Non-pigmented ciliary epithelial cell (primary cell): ENCODE measurements around the gene EIF4H.
"Not testable (repeated sequence)": the region's sequence is repeated elsewhere in the genome, so short reads cannot be mapped to it uniquely, and the experiment has no call there.

Experiments used
- DNase-seq: peaks from one replicate; pipeline ENCODE4 v3.0.0-alpha.2; 2010; ENCODE audit warnings: low read depth

The EIF4H gene

DNA sequence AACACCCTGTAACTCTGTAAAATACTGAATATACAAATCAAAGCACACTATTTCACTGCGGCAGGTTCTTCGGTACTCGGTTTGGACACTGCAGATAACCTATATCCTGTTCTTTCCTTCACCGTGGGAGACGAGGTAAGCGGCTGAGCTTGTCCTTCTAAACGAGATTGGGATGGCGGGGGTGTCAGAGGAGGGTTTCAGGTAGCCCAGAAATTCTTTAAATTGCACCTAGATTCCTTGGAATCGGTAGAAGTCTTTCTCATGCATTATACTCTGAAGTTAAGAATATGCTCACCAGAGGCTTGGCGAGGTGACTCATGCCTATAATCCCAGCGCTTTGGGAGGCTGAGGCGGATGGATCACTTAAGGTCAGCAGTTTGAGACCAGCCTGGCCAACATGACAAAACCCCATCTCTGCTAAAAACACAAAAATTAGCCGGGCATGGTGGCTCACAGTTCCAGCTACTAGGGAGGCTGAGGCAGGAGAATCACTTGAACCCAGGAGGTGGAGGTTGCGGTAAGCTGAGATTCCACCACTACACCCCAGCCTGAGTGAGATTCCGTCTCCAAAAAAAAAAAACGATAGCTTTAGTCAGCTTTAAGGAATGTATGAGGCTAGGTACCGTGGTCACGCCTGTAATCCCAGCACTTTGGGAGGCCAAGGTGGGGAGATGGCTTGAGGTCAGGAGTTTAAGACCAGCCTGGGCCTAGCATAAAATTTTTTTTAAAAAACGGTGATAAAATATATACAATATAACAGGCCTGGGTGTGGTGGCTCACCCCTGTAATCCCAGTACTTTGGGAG, 25.6 kb downstream of the EIF4H start:
- no peak for DNase-seq

DNA sequence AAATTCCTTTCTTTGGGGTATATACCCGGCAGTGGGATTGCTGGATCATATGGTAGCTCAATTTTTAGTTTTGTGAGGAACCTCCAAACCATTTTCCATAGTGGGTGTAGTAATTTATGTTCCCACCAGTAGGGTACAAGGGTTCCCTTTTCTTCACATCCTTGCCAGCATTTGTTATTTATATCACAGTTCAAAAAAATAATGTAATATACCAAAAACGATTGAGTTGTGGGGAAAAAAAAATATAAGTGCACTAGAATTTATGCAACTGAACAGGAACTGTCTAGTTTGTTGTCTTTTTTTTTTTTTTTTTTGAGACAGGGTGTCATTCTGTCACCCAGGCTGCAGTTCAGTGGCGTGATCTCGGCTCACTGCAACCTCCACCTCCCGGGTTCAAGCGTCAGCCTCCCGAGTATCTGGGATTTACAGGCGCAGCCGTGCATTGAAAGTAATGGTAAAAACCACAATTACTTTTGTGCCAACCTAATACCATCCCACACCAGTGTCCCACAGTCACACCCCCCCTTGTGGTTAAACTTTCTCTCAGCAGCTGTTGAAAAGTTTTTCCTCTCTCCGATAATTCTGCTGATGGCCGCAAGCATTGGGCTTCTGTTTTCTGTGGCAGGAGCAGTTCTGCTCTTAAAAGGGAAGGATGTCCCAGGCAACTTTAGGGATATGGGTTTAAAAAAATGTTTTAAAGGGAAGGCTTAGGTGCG, 28.8 kb downstream of the EIF4H start:
- DNase-seq, result no peak

DNA sequence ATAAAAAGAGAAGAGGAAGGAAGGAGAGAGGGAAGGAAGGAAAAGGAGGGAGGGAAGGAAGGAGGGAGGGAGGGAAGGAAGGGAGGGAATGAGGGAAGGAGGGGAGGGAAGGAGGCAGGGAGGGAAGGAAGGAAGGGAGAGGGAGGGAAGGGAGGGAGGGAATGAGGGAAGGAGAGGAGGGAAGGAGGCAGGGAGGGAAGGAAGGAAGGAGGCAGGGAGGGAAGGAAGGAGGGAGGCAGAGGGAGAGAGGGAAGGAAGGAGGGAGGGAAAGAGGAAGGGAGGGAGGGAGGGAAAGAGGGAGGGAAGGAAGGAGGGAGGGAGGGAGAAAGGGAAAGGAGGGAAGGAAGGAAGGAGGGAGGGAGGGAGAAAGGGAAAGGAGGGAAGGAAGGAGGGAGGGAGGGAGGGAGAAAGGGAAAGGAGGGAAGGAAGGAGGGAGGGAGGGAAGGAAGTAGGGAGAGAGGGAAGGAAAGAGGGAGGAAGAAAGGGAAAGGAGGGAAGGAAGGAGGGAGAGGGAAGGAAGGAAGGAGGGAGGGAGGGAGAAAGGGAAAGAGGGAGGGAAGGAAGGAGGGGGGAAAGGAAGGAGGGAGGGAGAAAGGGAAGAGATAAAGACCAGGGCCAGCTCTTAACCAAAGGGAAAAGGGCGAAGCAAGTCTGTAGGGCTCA, 29.9 kb downstream of the EIF4H start:
- no peak for DNase-seq

DNA sequence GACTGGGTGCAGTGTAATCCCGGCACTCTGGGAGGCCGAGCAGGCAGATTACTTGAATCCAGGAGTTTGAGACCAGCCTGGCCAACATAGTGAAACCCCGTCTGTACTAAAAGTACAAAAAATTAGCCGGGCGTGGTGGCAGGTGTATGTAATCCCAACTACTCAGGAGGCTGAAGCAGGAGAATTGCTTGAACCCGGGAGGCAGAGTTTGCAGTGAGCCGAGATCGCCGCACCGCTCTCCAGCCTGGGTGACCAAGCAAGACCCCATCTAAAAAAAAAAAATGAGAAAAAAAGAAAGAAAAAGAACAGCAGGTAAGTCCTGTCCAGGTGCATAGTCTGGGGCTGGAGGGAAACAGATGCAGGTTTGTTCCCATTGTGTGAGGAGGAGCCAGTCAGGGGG, 31.9 kb downstream of the EIF4H start:
- not testable (repeated sequence) for DNase-seq

DNA sequence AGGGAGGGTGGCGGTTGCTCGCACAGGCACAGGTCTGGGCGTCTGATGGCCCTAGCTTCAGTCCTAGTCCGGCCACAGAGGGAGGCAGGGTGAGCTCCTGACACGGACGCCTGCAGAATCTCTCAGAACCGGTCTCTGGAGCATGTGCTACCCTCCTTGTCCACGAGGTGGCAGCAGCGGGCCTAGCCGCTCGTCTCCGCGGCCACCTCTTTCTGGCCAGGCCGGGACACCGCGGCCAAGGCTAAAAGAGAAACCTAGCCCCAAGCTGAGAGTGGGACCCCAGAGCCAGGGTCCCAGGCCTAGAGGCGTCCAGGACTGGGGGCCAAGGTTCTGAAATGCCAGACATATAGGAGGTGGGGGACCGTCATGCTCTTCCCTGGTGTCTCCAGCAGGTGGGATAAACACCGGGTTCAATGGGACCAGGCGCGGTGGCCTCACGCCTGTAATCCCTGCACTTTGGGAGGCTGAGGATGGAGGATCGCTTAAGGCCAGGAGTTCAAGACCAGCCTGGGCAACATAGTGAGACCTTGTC, 32.5 kb downstream of the EIF4H start:
- DNase-seq, result no peak

DNA sequence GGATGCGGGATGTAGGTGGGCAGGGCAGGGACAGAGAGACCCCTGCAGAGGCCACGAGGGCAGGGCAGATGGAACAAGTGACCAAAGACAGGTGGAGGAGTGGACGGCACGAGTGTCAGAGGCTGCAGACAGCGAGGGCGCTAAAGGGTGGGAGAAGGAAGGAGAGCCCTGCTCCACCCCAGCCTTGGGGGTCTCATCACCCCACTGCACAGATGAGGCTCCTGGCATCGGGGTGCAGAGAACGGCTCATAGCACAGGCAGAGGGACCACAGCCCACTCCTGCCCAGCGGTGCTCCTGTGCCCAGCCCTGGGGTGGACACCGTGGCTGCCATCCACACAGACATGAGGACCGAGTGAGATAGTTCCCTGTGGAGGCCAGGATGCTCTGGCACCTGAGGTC, 33.4 kb downstream of the EIF4H start:
- no peak for DNase-seq

DNA sequence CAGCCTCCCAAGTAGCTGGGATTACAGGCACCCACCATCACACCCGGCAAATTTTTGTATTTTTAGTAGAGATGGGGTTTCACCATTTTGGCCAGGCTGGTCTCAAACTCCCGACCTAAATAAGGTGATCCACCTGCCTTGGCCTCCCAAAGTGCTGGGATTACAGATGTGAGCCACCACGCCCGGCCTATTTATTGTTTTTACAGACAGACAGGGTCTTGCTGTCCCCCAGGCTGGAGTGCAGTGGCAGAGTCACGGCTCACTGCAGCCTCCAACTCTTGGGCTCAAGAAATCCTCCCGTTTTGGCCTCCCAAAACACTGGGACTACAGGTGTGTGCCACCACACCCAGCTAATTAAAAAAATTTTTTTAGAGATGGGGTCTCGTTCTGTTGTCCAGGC, 34.1 kb downstream of the EIF4H start:
- DNase-seq, result not testable (repeated sequence)

DNA sequence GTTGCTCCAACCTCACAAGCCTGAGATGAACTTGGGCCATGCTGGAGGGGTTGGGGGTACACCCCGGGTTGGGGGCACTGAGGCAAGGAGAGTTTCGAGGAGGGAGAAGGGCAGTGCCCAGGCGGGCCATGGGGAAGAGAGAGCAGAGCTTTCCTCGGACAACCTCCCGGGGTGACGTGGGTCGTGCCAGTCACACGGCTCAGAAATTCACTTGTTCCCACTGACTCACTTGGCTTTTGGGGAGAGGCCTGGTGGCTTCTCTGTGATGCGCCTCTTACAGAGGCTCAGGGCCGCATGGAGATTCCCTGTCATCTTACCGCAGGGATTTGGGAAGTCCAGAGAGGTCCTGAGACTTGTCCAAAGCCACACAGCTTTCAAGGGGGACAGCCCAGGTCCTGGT, 38.5 kb downstream of the EIF4H start:
- DNase-seq, result no peak

DNA sequence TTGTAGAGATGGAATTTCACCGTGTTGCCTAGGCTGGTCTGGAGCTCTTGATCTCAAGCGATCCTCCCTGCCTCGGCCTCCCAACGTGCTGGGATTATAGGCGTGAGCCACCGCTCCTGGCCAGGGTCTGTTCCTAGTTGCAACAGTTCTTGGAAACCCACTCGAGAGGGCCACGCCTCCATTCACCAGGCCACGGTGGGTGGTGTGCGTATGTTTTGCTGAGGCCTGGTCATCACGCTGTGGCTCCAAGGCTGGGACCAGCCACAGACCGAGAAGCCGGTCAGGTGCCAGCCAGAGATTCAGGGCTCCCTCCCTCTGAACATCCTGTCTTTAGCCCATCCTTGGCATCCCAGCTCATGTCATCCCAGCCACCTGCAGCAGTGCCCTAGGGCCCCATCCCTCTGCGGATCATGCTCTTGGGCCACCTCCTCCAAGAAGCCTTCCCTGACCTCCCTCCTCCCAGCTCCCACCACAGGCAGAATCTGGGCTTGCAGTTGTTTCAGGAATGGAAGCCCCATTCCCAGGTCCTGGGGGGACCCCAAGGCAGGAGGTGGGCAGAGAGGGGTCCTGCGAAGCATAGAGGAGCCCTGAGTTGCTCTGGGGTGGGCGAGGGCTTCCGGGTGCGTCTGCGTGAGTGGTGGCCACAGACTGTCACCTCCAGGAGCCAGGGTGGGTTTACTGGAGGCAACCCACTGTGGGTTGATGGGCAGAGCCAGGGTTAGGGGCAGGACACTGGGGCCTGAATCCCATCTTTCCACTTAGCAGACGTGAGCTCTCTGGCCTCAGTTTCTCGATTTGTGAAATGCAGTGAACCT, 40.9 kb downstream of the EIF4H start:
- DNase-seq, result no peak

DNA sequence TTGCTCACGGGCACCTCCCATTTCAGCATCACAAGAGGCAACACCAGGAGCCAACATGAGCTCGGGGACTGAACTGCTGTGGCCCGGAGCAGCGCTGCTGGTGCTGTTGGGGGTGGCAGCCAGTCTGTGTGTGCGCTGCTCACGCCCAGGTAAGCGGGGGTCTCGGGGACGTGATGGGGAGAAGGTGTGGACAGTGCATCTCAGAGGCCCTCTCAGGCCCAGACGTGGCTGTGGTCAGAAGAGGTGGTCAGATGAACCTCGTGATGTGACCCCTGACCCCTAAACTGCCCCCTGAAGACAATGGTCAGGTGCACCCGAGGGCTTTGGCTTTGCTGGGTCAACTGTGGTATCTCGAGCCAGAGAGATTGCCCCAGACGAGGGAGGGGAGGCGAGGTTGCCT, 41.8 kb downstream of the EIF4H start:
- no peak for DNase-seq

DNA sequence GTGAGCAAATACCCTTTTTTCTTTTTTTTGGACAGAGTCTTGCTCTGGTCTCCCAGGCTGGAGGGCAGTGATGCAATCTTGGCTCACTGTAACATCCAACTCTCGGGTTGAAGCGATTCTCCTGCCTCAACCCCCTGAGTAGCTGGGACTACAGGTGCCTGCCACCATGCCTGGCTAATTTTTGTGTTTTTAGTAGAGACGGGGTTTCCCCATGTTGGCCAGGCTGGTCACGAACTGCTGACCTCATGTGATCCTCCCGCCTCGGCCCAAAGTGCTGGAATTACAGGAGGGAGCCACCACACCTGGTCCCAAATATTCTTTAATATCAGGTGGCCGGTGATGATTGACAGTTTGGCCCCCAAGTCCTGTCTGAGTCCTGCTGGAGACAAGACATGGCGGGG, 42.2 kb downstream of the EIF4H start:
- DNase-seq, result no peak

DNA sequence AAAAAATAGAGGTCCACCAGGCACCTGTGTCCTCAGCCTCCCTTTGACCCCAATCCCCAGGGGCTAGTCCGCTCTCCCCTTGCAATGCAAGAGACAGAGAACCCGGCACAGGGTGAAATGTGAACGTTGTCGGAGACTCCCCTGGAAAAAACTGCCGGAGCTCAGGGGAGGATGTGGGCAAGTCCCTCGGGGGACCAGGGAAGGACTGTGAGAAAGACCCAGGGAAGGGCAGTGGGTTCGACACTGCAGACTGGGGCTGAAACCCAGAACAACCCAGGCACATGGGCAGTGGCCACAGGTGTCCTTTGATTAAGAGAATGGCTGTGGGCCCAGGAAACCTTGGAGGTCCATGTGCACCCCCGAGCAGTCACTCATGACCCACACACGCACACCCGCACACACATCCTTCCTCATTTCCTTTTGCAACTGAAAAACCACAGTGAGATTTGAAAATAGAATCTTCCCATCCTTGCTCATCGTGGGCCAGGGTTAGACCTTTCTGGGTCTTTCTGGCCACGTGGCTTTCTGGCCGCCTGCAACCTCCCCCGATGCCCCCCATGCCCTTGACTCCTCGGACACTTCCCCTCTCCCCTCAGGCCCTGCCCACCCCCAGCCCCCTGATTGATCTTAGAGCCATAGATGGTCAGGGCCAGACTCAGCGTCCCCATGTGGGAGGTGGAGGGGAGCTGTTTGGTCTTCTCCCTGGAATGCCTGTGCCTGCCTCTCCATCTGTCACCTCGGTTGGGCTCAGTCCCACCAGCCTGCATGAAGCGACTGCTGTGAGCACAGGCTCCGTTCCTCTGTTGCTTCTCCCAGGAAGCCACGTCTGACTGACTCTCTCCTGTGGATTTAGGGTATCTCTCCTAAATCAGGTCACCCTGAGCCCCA, 43.5 kb downstream of the EIF4H start:
- DNase-seq, result no peak

DNA sequence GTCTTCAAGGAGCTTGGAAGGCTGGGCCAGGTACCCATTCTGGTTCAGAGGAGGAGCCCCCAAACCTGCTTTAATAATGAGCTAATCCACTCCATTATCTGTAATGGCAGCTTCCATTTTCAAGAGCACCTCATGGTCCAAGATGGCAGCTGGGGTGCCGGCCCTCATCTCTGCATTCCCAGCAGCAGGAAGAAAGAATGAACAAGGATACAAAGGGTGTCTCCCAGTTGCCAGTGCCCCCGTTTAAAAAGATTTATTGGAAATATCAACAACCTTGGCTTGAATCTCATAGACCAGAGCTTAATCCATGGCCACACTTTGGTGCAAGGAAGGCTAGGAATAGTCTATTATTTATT, 44.2 kb downstream of the EIF4H start:
- DNase-seq, result no peak

DNA sequence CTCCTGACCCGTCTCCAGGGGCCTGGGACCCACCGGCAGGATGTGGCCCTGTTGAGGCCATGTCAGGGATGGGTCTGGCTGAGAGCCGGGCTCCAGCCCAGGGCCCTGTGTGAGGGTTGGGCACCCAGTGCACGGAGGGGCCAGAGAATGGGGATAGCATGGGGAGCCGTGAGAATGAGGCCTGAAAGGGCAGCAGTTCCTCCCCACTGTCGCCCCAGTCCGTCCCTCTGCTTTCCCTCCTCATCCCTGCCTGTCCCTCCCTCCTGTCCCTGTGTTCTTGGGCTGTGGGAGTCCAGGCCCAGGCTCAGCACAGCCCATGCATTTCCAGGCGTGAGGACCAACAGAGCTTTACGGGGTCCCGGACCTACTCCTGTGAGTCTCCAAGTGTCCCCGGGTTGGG, 45.3 kb downstream of the EIF4H start:
- no peak for DNase-seq

DNA sequence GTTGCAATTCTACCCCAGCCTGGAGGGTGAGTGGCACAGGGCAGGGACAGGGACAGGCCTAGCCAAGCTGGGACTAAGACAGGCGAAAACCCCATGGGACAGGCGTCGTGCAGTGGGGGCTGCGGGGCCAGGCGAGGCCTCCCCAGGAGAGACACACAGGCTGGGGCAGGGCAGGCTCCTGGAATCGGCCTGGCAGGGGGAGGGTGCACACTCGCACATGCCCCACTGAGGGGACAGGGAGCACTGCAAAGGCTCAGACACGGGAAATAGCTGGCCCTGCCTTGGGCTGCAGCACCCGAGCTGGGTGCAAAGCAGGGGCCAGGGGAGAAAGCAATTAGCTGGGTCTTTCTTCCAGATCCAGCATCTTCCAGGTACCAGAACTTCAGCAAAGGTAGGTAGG, 46.1 kb downstream of the EIF4H start:
- no peak for DNase-seq

DNA sequence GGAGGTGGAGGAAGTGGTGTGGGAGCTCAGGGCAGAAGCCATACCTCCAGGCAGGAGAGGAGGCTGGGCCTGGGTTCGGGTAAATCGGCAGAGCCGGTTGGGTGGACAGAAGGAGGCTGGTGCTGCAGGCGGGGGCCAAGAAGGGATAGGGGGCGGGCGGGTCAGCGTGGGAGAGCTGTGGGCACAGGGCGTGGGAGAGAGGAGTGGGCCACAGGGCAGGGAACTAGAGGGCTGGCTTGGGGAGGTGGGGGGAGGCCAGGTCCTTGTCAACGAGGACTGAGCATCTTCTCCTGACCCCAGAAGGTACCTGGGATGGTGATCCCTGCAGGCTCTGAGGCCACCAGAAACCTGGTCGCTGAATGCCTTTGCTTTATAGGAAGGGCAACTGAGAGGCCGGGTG, 47.6 kb downstream of the EIF4H start:
- no peak for DNase-seq

DNA sequence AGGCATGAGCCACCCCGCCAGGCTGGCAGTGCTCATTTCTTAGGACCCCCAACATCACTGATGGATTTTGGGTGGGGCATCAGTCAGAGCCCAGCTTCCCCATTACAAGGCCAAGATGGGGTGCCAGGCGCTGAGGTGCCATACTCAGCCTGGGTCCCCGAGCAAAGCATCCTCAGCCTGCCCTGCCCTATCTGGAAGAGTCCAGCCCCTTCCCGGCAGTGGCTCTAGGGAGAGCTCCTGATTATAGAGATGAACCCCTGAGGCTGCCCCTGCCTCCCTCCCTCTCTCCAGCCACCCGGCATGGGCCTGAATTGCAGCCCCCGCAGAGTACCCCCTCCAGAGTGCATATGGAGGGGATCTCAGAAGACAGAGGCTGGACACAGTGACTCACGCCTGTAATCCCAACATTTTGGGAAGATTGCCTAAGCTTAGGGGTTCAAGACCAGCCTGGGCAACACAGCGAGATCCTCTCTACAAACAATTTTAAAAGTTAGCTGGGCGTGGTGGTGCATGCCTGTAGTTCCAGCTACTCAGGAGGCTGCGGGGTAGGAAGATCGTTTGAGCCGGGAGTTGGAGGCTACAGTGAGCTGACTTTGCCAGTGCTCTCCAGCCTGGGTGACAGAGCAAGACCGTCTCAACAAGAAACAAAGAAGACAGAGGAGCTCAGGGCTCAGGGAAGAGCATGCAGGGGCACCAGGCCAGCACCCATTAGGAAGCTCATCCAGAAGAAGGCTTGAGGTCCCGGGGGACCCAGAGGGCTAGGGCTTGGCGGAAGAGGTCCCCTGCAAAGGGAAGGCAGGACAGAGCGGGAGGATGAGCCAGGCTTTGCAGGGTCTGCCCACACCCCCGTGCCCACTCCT, 48.9 kb downstream of the EIF4H start:
- no peak for DNase-seq

DNA sequence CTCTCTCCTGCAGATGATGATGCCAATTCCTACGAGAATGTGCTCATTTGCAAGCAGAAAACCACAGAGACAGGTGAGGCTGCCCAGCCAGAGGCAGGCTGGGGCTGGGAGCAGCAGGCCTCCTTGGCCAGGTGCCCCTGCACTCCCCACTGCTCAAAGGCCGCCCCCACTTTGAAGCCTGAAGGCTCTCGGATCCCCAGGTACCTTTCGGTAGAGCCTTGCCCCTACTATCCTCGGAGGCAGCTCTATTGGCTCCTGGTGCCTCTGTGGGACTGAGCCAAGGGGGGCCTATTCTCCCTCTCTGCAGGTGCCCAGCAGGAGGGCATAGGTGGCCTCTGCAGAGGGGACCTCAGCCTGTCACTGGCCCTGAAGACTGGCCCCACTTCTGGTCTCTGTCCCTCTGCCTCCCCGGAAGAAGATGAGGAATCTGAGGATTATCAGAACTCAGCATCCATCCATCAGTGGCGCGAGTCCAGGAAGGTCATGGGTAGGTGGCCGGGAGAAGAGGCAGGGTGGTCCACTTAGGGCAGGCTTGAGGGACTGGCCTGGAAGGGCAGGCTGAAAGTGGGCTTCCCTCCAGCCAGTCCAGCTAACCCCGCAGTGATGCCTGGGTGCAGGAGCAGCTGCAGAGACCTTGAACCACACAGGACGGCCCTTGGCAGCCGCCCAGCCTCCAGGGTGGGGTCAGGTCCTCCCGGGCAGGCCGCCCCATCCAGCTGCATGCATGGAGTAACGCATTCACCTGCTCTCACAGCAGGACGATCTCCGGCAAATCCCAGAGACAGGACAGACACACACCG, 49.8 kb downstream of the EIF4H start:
- DNase-seq, result no peak

DNA sequence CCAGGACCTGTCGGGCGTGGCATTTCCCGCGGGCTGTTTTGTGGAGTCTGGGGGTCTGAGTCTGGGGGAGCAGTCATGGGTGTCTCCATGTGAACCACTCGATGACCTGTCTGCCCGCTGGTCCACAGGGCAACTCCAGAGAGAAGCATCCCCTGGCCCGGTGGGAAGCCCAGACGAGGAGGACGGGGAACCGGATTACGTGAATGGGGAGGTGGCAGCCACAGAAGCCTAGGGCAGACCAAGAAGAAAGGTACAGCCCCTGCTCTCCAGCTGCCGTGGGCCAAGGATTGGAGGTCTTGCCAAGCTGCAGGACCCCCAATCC, 50.3 kb downstream of the EIF4H start:
- DNase-seq, result no peak
